B cell (primary cell): ENCODE data around the gene HMCN1. TPM values are rescaled to one million over a fixed set of nuclear protein-coding genes. Genes with fewer than 3 reads are reported as not detected.
A peak's percentile ranks its signal among the peaks of the same experiment; 100 is the strongest.

ENCODE experiments used
- ATAC-seq: fragments of 200-7000 bp; cut with Tn5 transposase; one replicate; pipeline ENCODE4 v1.10.0; 2021; ENCODE audit warnings: low read depth, mild to moderate bottlenecking, moderate number of reproducible peaks, moderate library complexity
- CTCF ChIA-PET: fragments of 350-600 bp; sonication (Branson Sonifier 250); formaldehyde crosslinking; loops from one replicate; lab custom pipeline; 2021; ENCODE audit warnings: antibody characterized with exemption, inconsistent platforms; lab: Charles Lee
- POLR2A ChIA-PET: fragments of 350-600 bp; sonication (Branson Sonifier 250); formaldehyde crosslinking; loops from one replicate; lab custom pipeline; 2021; ENCODE audit warnings: antibody characterized with exemption; lab: Charles Lee
- DNase-seq: peaks from one replicate; pipeline ENCODE4 v3.0.0; 2013
- H2AFZ ChIP-seq: 2 replicates; pipeline ENCODE4 v1.6.1; 2012; ENCODE audit warnings: mild to moderate bottlenecking, low read depth, low read length; ENCODE audit not compliant: insufficient read depth, poor library complexity, severe bottlenecking
- H3K27ac ChIP-seq, 2 donors: 1 replicate in 1 of 2; 2 replicates in 1 of 2; pipeline ENCODE4 v1.5.1; 2012 to 2013; ENCODE audit warnings: low read length in 2 of 2, mild to moderate bottlenecking in 2 of 2, moderate library complexity in 1 of 2
- H3K27me3 ChIP-seq, 4 experiments: fragments of 200-600 bp in 1 of 4; sonication (generic) in 1 of 4; replicated peaks in 1 of 4; 1 replicate in 2 of 4; 2 replicates in 2 of 4; pipeline versions ENCODE4 v1.6.1 to v1.7.0; 2013 to 2016; ENCODE audit warnings: low read length in 3 of 4, mild to moderate bottlenecking in 2 of 4, mixed read lengths in 1 of 4, moderate library complexity in 1 of 4; ENCODE audit not compliant: insufficient read depth in 4 of 4, control insufficient read depth in 3 of 4; ENCODE audit errors: control extremely low read depth in 1 of 4
- H3K36me3 ChIP-seq, 2 experiments: replicated peaks in 1 of 2; 1 replicate in 1 of 2; 2 replicates in 1 of 2; pipeline versions ENCODE4 v1.6.1 to v1.7.1; 2013; ENCODE audit warnings: low read length in 1 of 2; ENCODE audit not compliant: insufficient read depth in 2 of 2, control insufficient read depth in 1 of 2; ENCODE audit errors: control extremely low read depth in 1 of 2, extremely low read depth in 1 of 2
- H3K4me1 ChIP-seq, 2 donors: fragments of 200-600 bp in 1 of 2; sonication (generic) in 1 of 2; 1 replicate in 1 of 2; 2 replicates in 1 of 2; pipeline versions ENCODE4 v1.5.1 to v1.6.1; 2013 to 2017; ENCODE audit warnings: low read length in 2 of 2; ENCODE audit not compliant: control insufficient read depth in 2 of 2, insufficient read depth in 2 of 2
- H3K4me2 ChIP-seq: replicated peaks from 2 replicates; pipeline ENCODE3; 2012; ENCODE audit warnings: mild to moderate bottlenecking, low read depth, low read length; ENCODE audit not compliant: poor library complexity, severe bottlenecking
- H3K4me3 ChIP-seq, 5 experiments: fragments of 200-600 bp in 1 of 5; sonication (generic) in 1 of 5; 1 replicate in 3 of 5; 2 replicates in 2 of 5; pipeline versions ENCODE4 v1.5.1 to v1.7.0; 2011 to 2016; ENCODE audit warnings: low read length in 4 of 5, mild to moderate bottlenecking in 4 of 5, low read depth in 2 of 5, control low read depth in 1 of 5, moderate library complexity in 1 of 5; ENCODE audit not compliant: insufficient read depth in 1 of 5; ENCODE audit errors: control extremely low read depth in 1 of 5, extremely low read depth in 1 of 5
- H3K79me2 ChIP-seq: fragments of 200-600 bp; sonication (generic); one replicate; pipeline ENCODE4 v1.6.0; 2016; ENCODE audit warnings: low read length; ENCODE audit not compliant: control insufficient read depth, insufficient read depth
- H3K9ac ChIP-seq: fragments of 200-600 bp; sonication (generic); 2 replicates; pipeline ENCODE4 v1.6.1; 2017; ENCODE audit warnings: mild to moderate bottlenecking, low read length, moderate library complexity
- H3K9me3 ChIP-seq, 3 donors: one replicate each; pipeline versions ENCODE4 v1.6.1 to v1.7.1; 2013; ENCODE audit warnings: low read length in 2 of 3; ENCODE audit not compliant: control insufficient read depth in 2 of 3, insufficient read depth in 1 of 3; ENCODE audit errors: control extremely low read depth in 1 of 3
- H4K20me1 ChIP-seq: 2 replicates; pipeline ENCODE4 v1.6.0; 2012; ENCODE audit warnings: mild to moderate bottlenecking, low read length; ENCODE audit not compliant: insufficient read depth, control insufficient read depth, poor library complexity, severe bottlenecking
- H3K27ac Mint-ChIP-seq: one replicate; pipeline ENCODE4 v1.8.0; 2021; ENCODE audit warnings: mixed read lengths
- H3K27me3 Mint-ChIP-seq: one replicate; pipeline ENCODE4 v1.8.0; 2021; ENCODE audit warnings: mixed read lengths
- H3K4me1 Mint-ChIP-seq: one replicate; pipeline ENCODE4 v1.8.0; 2021; ENCODE audit warnings: mixed read lengths
- H3K4me3 Mint-ChIP-seq: one replicate; pipeline ENCODE4 v1.8.0; 2021; ENCODE audit warnings: mixed read lengths
- H3K9me3 Mint-ChIP-seq: one replicate; pipeline ENCODE4 v1.8.0; 2022; ENCODE audit warnings: mixed read lengths; ENCODE audit not compliant: insufficient read depth
- EZH2 ChIP-seq: IDR thresholded peaks from 2 replicates; pipeline ENCODE4 v1.6.1; 2012; ENCODE audit warnings: borderline replicate concordance, low read depth, mild to moderate bottlenecking, moderate library complexity, low read length; ENCODE audit not compliant: insufficient read depth, poor library complexity, severe bottlenecking
- WGBS: methylation state at CpG from one replicate; pipeline ENCODE4 v1.1.5; 2013; ENCODE audit warnings: missing lambda C conversion rate; ENCODE audit not compliant: insufficient coverage; 5-methylcytosine and 5-hydroxymethylcytosine counted together
- intact Hi-C: fragments of 100-400 bp; cut with micrococcal nuclease; formaldehyde crosslinking; loops from one replicate; pipeline ENCODE4 v1.10.0; 2022
- polyA plus RNA-seq: library from polyadenylated mRNA; depleted of rRNA; stranded (reverse); fragments of >200 nt; gene quantifications from 2 replicates; pipeline ENCODE4 v1.2.3, GENCODE V29; 2012
- total RNA-seq, 2 donors: library from RNA; stranded (reverse); fragments of 120-200 nt in 1 of 2; gene quantifications; 1 replicate in 1 of 2; 2 replicates in 1 of 2; pipeline versions ENCODE4 v1.2.3 to v1.2.4, GENCODE V29; 2013 to 2022
- TF ChIP-seq, protein P1 (sequence below): fragments of 200-600 bp; IDR thresholded peaks from one replicate; pipeline ENCODE4 v1.8.0; 2022; ENCODE audit warnings: antibody characterized with exemption, mild to moderate bottlenecking

HMCN1 gene
- total and polyA plus RNA-seq, 2 donors (not counting 1 experiment from before 2014, with no cell fraction given): not detected

DNA sequence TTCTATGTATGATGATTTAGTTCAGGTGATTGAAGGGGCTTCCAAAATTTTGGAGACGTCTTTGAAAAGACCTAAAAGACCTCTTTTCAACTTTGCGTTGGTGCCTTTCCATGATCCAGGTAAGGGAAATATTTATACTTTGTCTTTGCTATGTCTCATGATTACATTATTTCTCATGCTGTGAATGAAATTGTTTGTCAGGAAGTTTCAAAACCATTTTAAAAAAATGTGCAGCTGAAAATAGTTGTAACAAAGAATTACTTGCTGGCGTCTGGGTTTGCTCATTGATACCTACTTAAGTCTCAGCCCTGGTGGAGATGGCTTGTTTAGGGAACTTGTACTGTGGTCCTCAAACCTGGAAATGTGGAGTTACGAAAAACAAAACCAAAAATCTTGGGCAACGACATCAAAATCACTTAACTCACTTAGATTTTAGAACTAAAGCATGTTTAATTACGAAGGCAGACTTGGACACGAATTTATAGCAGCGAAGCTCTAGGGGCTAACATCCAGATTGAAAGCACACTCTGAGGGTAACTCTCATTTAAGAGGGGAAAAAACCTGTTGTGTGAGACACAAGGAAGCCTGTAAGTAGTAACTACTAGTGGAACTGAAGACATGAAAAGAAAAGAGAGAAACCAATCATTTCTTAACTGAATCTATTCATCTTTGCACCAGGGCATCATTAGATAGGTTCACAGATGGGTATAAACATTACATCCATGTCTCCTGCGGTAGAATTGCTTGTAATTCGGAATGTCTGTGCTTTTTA is 924 bp downstream of the HMCN1 start:
- TF ChIP-seq EZH2: no peak
- TF ChIP-seq, protein P1, sequence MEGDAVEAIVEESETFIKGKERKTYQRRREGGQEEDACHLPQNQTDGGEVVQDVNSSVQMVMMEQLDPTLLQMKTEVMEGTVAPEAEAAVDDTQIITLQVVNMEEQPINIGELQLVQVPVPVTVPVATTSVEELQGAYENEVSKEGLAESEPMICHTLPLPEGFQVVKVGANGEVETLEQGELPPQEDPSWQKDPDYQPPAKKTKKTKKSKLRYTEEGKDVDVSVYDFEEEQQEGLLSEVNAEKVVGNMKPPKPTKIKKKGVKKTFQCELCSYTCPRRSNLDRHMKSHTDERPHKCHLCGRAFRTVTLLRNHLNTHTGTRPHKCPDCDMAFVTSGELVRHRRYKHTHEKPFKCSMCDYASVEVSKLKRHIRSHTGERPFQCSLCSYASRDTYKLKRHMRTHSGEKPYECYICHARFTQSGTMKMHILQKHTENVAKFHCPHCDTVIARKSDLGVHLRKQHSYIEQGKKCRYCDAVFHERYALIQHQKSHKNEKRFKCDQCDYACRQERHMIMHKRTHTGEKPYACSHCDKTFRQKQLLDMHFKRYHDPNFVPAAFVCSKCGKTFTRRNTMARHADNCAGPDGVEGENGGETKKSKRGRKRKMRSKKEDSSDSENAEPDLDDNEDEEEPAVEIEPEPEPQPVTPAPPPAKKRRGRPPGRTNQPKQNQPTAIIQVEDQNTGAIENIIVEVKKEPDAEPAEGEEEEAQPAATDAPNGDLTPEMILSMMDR: no peak
- H3K4me3 Mint-ChIP-seq: peak overlapping the region; percentile 81
- no peak overlapping the region for H3K9ac ChIP-seq
- no peaks in the 10 kb centered on the region for H4K20me1 ChIP-seq
- intact Hi-C loops: no loop called here
- no peak overlapping the region for H3K4me3 ChIP-seq
- 67% methylated on average over 3 of the region's 10 CpGs for WGBS
- ChIA-PET CTCF (no interaction called here), POLR2A (no interaction called here)
- H3K4me1 Mint-ChIP-seq: peaks cover 18% of the 10 kb centered on the region
- no peak overlapping the region for H3K4me2 ChIP-seq
- H3K79me2 ChIP-seq: no peaks in the 10 kb centered on the region
- ATAC-seq: no peak
- peak overlapping the region; percentile 24 for H2AFZ ChIP-seq
- DNase-seq: no peak
- peaks cover 0 to 50% (median 42%) of the 10 kb centered on the region in 4 experiments for H3K27me3 ChIP-seq
- H3K9me3 ChIP-seq: peaks cover 0 to 15% (median 11%) of the 10 kb centered on the region in 3 donors
- H3K27me3 Mint-ChIP-seq: peaks cover 79% of the 10 kb centered on the region
- H3K36me3 ChIP-seq: no peaks in the 10 kb centered on the region
- peaks cover 12% of the 10 kb centered on the region in 2 donors for H3K4me1 ChIP-seq
- H3K27ac ChIP-seq: no peak overlapping the region
- peaks cover 17% of the 10 kb centered on the region for H3K9me3 Mint-ChIP-seq
- H3K27ac Mint-ChIP-seq: no peak overlapping the region

DNA sequence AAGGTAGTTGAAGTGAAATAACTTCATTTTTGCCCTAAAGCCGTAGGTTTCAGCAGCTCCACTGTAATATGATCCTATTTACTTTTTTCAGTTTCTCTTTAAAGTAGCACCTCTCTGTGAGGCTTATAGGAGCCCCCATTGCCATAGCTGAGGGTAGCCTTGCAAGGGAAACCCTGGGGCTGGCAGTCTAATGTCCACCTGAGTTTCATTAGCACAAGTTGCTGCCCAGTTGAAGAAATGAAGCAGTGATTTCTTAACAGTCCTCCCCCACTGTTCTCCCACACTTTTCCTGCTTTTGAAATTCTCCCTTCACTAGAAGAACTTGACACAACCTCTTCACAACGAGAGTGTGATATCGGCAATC is 1.5 kb downstream of the HMCN1 start:
- WGBS: no CpG with 5 or more reads among the region's 3 CpGs
- H3K27ac Mint-ChIP-seq: no peak overlapping the region
- ATAC-seq: no peak
- no peak overlapping the region for H3K4me3 ChIP-seq
- peaks cover 18% of the 10 kb centered on the region for H3K4me1 Mint-ChIP-seq
- no peak overlapping the region for H3K4me3 Mint-ChIP-seq
- intact Hi-C loops: no loop called here
- no peak for TF ChIP-seq EZH2
- TF ChIP-seq, protein P1: no peak
- no peak overlapping the region for H3K4me2 ChIP-seq
- no peaks in the 10 kb centered on the region for H4K20me1 ChIP-seq
- peaks cover 0 to 10% (median 10%) of the 10 kb centered on the region in 3 donors for H3K9me3 ChIP-seq
- peaks cover 19% of the 10 kb centered on the region for H3K9me3 Mint-ChIP-seq
- H3K27me3 Mint-ChIP-seq: peaks cover 77% of the 10 kb centered on the region
- DNase-seq: no peak
- H3K79me2 ChIP-seq: no peaks in the 10 kb centered on the region
- no peak overlapping the region for H3K9ac ChIP-seq
- peak overlapping the region; percentile 24 for H2AFZ ChIP-seq
- ChIA-PET POLR2A (no interaction called here), CTCF (no interaction called here)
- H3K4me1 ChIP-seq: peaks cover 12% of the 10 kb centered on the region in 2 donors
- peaks cover 0 to 46% (median 40%) of the 10 kb centered on the region in 4 experiments for H3K27me3 ChIP-seq
- no peak overlapping the region for H3K27ac ChIP-seq
- H3K36me3 ChIP-seq: no peaks in the 10 kb centered on the region
